GM18511 (cell line): ENCODE results near the gene ITPA.
"Not testable (repeated sequence)": the region's sequence is repeated elsewhere in the genome, so short reads cannot be mapped to it uniquely, and the experiment has no call there.

Experiments used
- ATAC-seq: cut with Tn5 transposase; IDR thresholded peaks from one replicate; pipeline ENCODE4 v1.9.1; 2021; ENCODE audit warnings: mild to moderate bottlenecking, moderate library complexity; ENCODE audit not compliant: unreplicated experiment

Gene ITPA

DNA sequence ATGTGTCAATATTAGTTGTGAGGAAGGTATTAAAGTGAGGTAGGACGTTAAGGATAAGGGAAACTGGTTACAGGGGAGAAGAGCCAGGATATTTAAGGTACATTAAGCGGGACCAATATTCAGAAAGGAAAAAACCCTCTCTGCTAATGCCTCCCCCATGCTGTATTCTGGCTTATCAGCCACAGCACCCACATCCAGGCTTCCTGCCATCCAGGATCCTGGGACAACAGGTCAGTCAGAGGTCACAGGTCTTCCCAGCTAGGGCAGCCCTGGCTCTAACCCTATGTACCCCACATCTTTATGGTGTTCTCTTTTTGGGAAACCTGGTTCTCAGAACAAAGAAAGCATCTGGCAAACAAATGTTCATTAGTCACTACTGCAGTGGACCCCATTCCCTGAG, 10.1 kb upstream of the ITPA start:
- no peak for ATAC-seq

DNA sequence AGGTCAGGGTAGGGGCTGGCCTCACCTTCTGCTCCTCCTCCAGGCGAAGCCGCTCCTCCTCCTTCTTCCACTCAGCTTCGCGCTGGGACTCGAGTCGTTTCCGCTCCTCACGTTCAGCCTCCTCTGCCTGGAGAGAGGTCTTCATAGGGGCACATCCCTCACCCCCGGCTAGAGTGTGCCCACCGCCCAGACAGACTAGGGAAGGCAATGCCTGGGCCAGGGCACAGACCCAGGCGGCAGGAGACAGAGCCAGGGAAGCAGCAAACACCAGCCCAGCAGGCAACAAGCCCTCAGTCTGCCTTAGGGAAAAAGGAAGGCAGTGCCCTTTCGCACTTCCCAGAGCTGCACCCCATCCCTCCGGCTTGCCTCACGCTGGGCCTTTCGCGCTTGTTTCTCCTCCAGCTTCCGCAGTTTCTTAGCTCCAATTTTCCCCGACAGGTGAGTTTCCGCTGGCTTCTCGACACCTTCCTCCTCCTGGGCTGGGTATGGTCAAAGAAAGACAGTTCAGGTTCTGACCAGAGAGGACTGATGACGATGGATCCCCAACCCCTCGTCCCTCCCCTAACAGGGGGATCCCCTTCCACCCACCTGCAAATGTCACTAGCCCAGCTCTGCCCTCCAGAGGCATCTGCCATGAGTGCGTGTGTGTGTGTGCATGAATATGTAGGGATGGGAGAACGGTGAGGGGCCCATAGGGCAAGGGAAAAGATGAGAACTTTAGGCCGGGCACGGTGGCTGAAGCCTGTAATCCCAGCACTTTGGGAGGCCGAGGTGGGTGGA, 9.1 kb upstream of the ITPA start:
- ATAC-seq: no peak

DNA sequence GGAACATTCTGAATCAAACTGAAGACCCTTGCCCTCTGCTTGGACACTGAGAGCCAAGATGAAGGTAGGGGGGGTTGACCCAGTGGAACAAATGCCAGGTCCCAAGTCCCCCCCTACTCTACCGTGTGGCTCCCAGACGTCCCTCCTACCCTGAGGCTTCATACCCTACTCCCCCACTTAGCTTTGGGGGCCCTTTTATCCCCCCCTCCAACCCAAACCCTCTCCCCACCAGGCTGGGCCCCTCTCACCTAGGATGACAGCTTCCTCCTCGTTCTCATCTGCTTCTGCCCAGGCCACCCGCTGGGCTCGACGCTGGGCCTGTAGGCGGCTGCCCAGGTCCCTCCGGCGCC, 6.4 kb upstream of the ITPA start:
- no peak for ATAC-seq

DNA sequence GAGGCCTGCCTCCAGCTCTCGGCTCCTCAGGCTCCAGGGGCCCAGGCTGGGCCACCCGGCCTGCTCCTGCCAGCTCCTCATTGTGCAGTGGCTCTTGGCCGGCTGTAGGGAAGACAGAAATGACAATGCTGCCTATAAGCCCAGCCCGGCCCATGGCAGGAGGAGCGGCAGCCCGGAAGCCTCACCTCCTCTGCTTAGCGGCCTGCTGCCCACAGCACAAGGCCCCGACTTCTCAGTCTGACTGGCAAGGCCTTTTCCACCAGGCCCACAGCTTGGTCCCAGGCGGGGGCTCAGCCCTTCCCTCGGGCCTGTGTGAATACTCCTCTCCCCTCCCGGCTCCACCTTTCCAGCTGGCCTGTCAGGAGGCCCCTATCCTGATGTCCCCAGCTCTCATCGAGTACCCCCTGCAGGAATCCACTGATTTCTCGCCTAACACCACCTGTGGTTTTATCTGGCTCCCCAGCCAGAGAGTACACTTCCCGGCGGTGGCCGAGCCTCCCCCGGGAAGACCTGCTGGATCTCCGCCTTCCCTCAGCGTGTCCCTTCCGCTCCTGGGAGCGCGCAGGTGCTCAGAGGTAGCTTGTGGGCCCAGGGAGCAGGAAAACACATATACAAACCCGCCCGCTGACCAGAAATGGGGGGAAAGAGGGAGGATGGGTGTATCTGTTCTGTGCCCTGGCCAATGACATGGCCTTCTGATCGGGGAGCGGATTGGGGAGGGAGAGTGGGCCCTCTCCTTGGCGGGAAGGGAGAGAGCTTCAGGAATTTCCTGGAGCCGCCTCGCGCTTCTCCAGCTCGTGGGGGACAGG, 5.8 kb upstream of the ITPA start:
- peak; percentile 34 for ATAC-seq

DNA sequence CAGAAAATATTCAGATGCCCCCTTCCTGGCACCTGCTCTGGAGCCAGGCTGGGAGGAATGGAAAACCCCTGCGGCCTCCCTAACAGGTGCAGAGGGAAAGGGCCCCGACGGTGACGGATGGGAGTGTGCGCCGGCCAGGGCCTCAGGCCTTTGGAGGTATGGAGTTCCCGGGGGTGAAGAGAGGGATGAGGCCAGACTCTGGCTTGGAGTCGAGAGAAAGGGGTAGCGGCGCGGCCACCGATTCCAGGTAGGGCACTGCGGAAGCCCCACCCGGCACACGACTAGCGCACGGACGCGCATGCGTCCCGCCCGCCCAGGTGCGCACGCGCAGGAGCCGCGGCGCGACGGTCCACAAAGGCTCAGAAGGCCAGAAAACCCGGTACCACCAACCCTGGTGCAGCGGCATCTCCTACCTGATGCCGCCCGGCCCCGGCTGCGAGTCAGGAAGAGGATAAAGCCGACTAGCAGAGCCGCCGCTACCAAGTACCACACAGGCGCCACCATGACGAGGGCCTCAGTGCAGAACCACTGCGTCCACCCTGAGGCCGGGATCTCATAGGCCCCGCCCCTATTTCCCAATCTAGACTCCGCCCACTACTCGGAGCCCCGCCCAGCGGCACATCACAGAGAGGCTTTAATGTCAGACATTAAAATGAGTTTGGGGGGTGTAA, 5.0 kb upstream of the ITPA start, which contains the start of gene DDRGK1:
TSS of gene DDRGK1 (minus strand) at position 559 of the 671 bp plus-strand sequence. CDS start at position 504, 55 bp downstream.
- peak; percentile 83 for ATAC-seq

DNA sequence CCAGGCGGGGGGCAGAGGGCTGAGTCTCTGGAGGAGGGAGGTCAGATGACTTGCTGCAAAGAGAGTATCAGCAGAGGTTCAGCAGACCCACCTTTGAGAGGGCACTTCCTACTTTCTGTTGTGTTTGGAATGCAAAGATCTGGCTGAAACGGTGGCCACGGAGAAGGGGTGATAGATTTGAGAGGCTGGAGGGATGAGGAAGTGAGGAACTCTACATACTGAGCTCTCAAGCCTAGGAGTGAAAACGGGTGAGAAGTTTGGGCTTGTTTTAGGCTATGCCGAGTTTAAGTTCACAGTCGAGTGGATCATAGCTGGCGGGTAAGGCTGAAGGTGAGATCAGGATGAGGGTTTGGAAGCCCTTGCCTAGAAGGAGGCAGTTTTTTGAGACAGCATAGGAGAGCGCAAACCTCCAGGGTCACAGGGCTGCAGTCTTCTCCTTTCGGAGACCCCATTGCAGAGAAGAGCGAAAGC, 477 bp upstream of the ITPA start:
- no peak for ATAC-seq

DNA sequence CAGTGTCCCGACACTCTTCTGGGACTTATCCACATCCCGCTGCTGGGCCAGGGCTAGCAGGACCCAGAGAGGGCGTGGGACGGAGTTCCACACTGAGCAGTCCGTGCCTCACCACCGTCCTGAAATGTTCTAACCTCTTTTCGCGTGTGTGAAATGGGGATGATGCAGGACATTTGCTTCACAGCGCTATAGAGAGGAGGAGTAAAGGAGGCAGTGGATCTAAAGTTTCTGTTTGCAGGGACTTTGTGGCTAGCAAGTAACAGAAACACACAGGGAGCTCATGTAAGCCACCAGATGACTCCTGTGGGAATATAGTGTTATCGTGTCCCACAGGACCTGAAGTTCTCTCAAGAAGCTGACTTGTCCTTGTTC, 634 bp downstream of the ITPA start:
- ATAC-seq: peak; percentile 29

DNA sequence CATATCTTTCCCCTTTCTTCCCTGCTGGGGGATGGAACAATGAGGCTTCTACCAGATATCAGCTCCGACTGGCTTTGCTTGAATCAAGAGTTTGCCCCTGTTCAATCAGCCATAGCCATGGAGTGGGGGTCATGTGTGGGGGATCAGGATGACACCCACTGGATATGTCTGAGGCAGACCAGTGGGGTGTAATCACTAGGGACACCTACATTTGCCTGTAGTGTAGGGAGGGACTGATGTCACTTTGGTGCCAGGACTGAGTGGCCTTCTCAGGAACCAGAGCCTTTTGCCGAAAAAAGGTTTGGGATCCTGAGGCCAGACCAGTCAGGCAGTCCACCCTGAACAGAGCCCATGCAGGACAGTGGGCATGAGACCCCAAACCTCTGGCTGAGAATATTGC, 1.0 kb downstream of the ITPA start:
- ATAC-seq: no peak

DNA sequence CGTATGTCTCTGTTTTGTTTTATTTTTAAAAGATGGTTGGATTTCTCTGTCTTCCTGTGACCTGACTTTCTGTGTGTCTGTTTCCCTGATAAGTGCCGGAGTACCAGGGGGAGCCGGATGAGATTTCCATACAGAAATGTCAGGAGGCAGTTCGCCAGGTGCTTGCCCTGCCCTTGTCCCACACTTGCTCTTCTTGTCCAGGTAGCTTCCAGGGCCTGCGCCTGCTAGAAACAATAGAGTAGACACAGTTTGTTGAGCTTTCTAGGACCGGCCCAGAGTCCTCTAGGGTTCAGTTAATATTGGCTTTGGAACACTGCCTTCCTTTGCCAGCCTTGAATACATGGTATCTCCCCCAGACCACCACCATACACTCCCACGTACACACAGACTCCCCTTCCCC, 3.9 kb downstream of the ITPA start:
- no peak for ATAC-seq

DNA sequence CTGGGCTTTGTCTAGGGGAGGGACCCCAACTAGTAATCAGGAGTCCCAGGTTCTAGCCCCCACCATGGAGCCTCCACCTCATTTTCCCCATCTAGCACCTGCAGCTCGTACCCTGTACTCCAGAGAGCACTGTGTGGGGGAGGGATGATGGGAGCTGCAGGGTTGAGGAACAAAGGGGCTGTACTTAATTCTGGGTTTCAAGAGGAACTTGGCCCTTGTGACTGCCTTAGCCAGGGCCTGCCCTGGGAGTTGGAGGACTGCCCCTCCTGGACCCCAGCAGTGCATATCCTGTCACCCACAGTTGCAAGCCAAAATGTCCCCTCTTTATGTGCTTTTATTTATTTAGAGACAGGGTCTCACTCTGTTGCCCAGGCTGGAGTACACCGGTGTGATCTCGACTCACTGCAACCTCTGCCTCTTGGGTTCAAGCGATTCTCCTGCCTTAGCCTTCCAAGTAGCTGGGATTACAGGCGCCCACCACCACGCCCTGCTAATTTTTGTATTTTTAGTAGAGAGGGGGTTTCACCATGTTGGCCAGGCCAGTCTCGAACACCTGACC, 6.1 kb downstream of the ITPA start:
- ATAC-seq: not testable (repeated sequence)

DNA sequence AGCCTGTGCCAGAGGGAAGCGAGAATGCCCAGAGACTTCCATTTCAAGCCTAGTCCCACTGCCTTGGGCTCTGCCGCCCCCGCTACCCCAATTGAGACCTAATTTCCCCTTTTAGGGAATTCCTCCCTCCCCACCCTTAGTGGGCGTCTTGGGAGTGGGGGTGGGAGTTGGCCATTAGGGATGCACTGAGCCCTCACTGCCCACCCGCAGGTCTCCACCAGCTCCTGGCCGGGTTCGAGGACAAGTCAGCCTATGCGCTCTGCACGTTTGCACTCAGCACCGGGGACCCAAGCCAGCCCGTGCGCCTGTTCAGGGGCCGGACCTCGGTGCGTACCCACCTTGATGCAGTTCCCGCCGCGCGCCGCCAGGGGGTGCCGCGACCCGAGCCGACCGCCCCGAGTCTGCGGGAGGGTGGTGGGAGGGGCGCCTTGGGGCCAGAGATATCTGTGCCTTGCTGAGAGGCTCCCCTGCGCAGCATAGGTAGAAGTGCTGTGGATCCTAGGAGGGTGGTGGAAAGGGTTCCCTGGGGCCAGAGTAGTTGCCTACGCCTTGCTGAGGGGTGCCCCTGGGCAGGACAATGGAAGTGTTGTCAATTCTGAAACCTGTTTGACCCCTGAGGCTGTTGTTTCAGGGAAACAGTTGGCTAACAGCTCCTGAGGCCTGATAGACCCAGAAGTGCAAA, 9.2 kb downstream of the ITPA start:
- ATAC-seq: peak; percentile 62

DNA sequence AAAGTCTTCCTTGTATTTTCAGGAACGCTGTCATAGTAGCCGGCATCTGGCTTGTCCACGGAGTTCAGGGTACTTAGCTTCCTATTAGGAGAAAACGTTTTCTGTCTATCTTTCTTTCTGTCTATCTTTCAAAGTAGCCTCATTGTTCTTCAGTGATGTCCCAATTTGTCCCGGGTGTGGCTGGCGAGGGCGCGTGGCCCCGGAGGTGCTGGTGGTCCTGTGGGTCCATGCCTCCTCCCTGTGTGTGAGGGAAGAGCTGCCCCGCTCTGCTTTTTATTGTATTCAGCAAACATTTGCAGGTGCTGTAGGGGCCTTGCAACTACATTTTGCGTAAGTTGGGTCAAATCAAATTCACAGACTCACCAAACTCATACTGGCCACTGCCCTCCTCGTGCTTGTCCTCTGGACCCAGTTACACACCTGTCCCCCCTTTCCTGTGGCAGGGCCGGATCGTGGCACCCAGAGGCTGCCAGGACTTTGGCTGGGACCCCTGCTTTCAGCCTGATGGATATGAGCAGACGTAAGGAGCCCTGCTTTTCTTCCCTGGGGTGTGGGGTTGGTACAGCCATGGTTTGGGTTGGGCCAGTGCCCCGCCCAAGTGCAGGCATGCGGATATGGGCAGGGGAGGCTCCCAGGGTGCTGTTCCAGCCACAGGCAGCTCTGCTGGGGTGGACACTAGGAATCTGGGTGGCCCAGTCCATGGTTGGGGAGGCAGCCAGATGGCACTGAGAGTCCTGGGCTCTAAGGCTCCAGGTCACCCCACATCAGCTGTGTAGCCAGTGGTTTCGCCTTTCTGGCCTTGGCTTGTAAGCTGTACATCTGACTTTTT, 12.3 kb downstream of the ITPA start:
- ATAC-seq: no peak

DNA sequence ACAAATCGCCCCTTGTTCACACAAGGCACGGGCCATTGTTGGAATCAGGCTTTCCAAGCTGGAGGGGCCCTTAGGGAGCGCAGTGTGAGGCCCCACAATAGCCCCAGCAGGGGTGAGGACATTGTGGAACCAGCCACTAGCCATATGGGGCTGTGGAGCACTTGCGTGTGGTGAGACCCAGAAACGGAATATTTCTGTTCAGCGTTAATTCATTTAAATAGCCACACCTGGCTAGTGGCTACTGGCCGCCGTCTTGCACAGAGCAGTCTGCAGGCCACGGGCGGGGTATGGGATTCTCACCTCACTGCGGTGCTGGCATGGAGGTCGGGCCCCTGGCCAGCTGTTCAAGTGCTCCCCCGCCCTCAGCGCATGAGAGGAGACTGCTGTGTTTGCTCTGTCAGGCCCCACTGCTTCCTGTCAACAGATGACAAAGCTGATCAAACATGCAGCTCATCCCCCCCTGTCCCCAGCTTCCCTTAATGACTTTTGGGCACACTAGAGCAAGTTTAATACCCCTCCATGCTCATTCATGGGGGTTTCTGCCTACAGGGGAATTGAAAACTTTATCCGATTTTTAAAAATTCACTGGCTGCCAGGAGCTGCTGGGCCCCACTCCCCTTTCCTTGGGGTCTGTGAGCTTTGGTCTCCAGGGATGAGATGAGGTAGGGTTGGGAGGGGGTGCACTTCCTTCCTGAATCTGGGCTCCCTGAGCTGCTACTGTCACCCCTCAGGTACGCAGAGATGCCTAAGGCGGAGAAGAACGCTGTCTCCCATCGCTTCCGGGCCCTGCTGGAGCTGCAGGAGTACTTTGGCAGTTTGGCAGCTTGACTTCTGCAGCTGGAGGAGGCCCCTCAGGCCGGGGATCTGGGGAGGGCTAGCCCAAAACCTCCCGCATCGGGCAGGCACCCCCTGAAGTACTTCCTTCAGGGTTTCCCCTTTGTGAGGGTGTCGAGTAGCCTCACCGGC, 13.6 kb downstream of the ITPA start:
- ATAC-seq: peak; percentile 71

DNA sequence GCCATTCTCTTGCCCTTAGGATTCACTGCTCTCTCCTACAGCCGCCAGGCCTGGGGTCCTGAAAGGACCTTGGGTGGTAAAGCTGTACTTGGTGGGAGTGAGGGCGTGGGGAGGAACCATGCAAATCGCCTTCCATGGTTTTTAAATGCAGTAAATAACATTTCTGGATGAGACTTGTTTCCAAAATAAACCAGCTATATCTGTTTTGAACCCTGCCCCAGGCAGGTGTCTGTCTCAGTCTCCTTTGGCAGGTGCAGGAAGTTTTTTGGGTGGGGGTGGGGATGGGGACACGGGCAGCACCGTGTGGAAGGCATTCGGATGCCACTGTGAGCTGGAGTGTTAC, 14.3 kb downstream of the ITPA start:
- no peak for ATAC-seq

DNA sequence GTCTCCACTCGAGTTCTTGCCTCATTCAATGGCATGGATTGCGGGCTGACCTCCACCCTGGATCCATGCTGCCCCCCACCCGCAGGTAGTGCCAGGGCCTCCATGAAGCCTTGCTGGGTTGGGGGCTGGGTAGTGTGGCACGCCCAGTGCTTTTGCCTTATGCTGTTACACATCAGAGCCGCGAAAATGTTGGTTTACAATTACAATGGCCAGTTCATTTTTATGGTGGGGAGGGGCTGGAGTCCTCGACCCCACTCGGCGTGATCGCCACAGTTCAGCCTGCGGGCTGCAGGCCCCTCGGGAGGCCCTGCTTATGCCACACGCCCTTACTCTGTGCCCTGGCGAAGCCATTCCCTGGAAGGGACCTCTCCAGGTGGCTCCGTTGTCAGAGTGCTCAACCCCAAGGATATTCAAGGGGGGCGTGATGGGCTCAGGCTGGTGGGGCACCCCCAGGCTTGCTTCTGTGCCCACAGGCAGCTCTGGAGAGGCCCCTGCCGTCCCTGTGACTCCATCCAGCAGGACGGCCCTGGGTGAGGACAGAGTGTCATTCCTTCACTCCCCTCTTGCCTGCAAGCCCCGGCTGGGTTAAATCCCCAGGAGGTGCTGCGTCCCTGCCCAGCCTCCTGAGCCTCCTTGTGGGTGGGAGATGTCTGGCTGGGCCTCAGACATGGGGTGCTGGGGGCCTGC, 14.8 kb downstream of the ITPA start:
- no peak for ATAC-seq

DNA sequence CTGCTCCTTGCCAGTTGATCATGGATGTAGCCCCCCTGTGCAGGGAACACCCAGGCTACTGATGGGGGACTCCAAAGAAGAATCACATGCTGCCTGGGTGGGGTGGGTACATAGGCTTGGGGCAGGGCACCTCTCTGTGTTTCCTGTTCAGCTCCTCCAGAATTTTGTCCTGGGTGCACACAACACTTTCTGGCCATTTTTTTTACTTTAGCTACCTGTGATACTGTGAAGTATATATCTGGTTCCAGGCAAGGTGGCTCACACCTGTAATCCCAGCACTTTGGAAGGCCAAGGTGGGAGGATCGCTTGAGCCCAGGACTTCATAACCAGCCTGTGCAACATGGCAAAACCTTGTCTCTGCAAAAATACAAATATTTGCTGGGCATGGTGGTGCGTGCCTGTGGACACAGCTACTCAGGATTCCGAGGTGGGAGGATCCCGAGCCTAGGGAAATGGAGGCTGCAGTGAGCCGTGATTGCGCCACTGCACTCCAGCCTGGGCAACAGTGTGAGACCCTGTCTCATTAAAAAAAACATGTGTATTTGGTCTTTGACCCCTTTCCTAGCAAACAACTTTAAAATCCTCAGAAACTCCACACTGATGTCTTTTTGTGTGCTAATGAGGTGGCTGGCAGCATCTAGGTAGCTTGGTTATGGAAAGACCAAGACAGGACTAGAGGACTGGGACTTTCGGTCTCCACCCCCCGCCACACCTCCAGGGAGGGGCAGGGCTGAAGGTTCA, 15.6 kb downstream of the ITPA start:
- ATAC-seq: no peak

DNA sequence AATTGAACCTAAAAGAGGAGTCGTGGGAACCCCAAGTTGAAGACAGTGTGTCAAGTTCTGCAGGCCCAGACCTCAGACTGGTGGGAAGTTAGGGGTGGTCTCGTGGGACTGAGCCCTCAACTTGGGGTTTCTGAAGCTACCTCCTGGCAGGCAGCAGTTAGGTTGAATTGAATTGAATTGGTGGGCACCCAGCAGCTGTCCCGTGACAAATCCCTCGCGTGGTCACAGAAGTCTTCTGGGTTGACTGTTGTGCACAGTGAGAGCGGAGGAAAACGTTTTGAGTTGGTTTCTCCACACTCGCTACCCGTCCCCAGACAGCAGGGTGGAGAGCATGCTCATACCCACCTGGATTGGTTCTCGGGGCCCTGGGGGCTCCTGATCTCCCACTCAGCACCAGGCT, 16.8 kb downstream of the ITPA start:
- ATAC-seq: no peak

DNA sequence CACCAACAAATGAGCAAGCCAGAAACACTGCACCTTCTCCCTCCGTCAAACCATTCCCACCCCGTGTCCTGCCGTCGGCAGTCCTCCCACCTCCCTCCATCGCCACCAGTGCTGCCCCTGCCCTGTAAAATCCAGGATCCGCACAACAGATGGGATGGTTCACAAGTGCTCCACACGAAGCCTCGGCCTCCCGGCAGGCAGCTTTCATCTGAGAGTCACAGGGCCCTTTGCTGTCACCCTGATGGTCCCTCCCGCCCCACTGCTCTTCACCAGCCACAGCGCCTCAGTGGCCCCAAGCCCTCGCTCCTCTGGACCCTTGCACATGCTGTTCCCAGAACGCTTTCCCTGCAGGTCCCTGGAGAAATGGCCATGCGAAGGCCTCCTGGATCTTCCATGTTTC, 17.6 kb downstream of the ITPA start:
- no peak for ATAC-seq
